OCI-LY3 (cell line): ENCODE measurements around the gene CEP78.
"Not testable (repeated sequence)": the region's sequence is repeated elsewhere in the genome, so short reads cannot be mapped to it uniquely, and the experiment has no call there.

Experiments used
- H2AFZ ChIP-seq: fragments of 200-600, 300-600 bp; shearing (Covaris generic); 2 replicates; pipeline ENCODE4 v1.6.0; 2014; ENCODE audit warnings: antibody characterized with exemption, low read depth, low read length
- H3K27ac ChIP-seq: fragments of 200-600, 300-600 bp; sonication (generic); 2 replicates; pipeline ENCODE4 v1.5.1; 2014; ENCODE audit warnings: mild to moderate bottlenecking, low read length, moderate library complexity, mixed read lengths
- H3K27me3 ChIP-seq: fragments of 200-600, 300-600 bp; sonication (generic); 2 replicates; pipeline ENCODE4 v1.6.1; 2014; ENCODE audit warnings: low read depth, low read length, mixed read lengths
- H3K36me3 ChIP-seq: fragments of 200-600, 300-600 bp; sonication (generic); replicated peaks from 2 replicates; pipeline ENCODE3; 2014; ENCODE audit warnings: low read depth, low read length, mixed read lengths
- H3K4me1 ChIP-seq: fragments of 300-600, 200-600 bp; sonication (generic); 2 replicates; pipeline ENCODE4 v1.6.1; 2014; ENCODE audit warnings: low read length, mixed read lengths
- H3K4me2 ChIP-seq: fragments of 200-600, 300-600 bp; sonication (generic); 2 replicates; pipeline ENCODE4 v1.6.1; 2014; ENCODE audit warnings: low read length, mixed read lengths
- H3K4me3 ChIP-seq: fragments of 300-600, 200-600 bp; sonication (generic); 2 replicates; pipeline ENCODE4 v1.5.1; 2014; ENCODE audit warnings: antibody characterized with exemption, mild to moderate bottlenecking, low read length, moderate library complexity
- H3K79me2 ChIP-seq: fragments of 300-600, 200-600 bp; shearing (Covaris generic); 2 replicates; pipeline ENCODE4 v1.6.1; 2014; ENCODE audit warnings: mild to moderate bottlenecking, low read length, mixed read lengths
- H3K9ac ChIP-seq: fragments of 300-600, 200-600 bp; shearing (Covaris generic); 2 replicates; pipeline ENCODE4 v1.6.0; 2014; ENCODE audit warnings: mild to moderate bottlenecking, low read length, moderate library complexity
- H3K9me3 ChIP-seq: fragments of 200-600, 300-600 bp; shearing (Covaris generic); 2 replicates; pipeline ENCODE4 v1.6.1; 2014; ENCODE audit warnings: low read length, mixed read lengths; ENCODE audit not compliant: insufficient read depth
- H4K20me1 ChIP-seq: fragments of 200-600, 300-600 bp; sonication (generic); 2 replicates; pipeline ENCODE4 v1.6.1; 2016; ENCODE audit warnings: low read length, mixed read lengths; ENCODE audit not compliant: insufficient read depth
- CTCF ChIP-seq: fragments of 200-600, 300-600 bp; sonication (generic); IDR thresholded peaks from 2 replicates; pipeline ENCODE4 v1.5.1; 2014; ENCODE audit warnings: antibody characterized with exemption, low read length, low read depth
- EZH2phosphoT487 ChIP-seq: fragments of 200-600 bp; shearing (Covaris generic); IDR thresholded peaks from 2 replicates; pipeline ENCODE4 v1.6.1; 2018; ENCODE audit warnings: antibody characterized with exemption, mixed run types, low read depth

The CEP78 gene

GRCh38 chr9:78189001-78189400 is 46.9 kb upstream of the CEP78 start:
- H2AFZ ChIP-seq: no peak overlapping the region
- H3K27ac ChIP-seq: no peak overlapping the region

GRCh38 chr9:78189461-78189860 is 46.4 kb upstream of the CEP78 start:
- Histone ChIP-seq H4K20me1 (no peaks in the 10 kb centered on the region), H3K27me3 (no peaks in the 10 kb centered on the region), H3K79me2 (no peaks in the 10 kb centered on the region), H3K9me3 (no peaks in the 10 kb centered on the region), H2AFZ (no peak overlapping the region), H3K4me3 (no peak overlapping the region), H3K9ac (no peak overlapping the region), H3K27ac (no peak overlapping the region), H3K4me2 (no peak overlapping the region), H3K36me3 (no peaks in the 10 kb centered on the region), H3K4me1 (peaks cover 18% of the 10 kb centered on the region)
- TF ChIP-seq CTCF (no peak), EZH2phosphoT487 (no peak)

More at GRCh38 chr9:78189001-78189400, 46.9 kb upstream of the CEP78 start:
- H3K4me2 ChIP-seq: no peak overlapping the region
- TF ChIP-seq CTCF (no peak), EZH2phosphoT487 (no peak)
- no peaks in the 10 kb centered on the region for H4K20me1 ChIP-seq
- no peaks in the 10 kb centered on the region for H3K9me3 ChIP-seq
- no peaks in the 10 kb centered on the region for H3K36me3 ChIP-seq
- no peak overlapping the region for H3K4me3 ChIP-seq
- H3K27me3 ChIP-seq: no peaks in the 10 kb centered on the region
- no peak overlapping the region for H3K9ac ChIP-seq
- peaks cover 18% of the 10 kb centered on the region for H3K4me1 ChIP-seq
- H3K79me2 ChIP-seq: no peaks in the 10 kb centered on the region

- H3K27ac ChIP-seq: no peak overlapping the region
- no peak overlapping the region for H2AFZ ChIP-seq
- TF ChIP-seq EZH2phosphoT487 (no peak), CTCF (no peak)
- no peaks in the 10 kb centered on the region for H4K20me1 ChIP-seq
- no peak overlapping the region for H3K4me2 ChIP-seq
- no peak overlapping the region for H3K9ac ChIP-seq
- no peak overlapping the region for H3K4me3 ChIP-seq
- H3K9me3 ChIP-seq: no peaks in the 10 kb centered on the region
- H3K79me2 ChIP-seq: no peaks in the 10 kb centered on the region
- H3K36me3 ChIP-seq: no peaks in the 10 kb centered on the region
- H3K4me1 ChIP-seq: peaks cover 36% of the 10 kb centered on the region
- no peaks in the 10 kb centered on the region for H3K27me3 ChIP-seq
Measured at GRCh38 chr9:78191931-78192330, 43.9 kb upstream of the CEP78 start.

- no peak overlapping the region for H3K27ac ChIP-seq
- H2AFZ ChIP-seq: no peak overlapping the region
- H3K27me3 ChIP-seq: no peaks in the 10 kb centered on the region
- no peaks in the 10 kb centered on the region for H3K79me2 ChIP-seq
- no peaks in the 10 kb centered on the region for H4K20me1 ChIP-seq
- peak overlapping the region; percentile 42 for H3K4me2 ChIP-seq
- peak overlapping the region; percentile 4; the same call in 1 of the 2 replicates for H3K4me3 ChIP-seq
- TF ChIP-seq EZH2phosphoT487 (no peak), CTCF (no peak)
- H3K36me3 ChIP-seq: no peaks in the 10 kb centered on the region
- no peak overlapping the region for H3K9ac ChIP-seq
- H3K9me3 ChIP-seq: no peaks in the 10 kb centered on the region
- H3K4me1 ChIP-seq: peaks cover 25% of the 10 kb centered on the region
Measured at GRCh38 chr9:78196258-78196657, 39.6 kb upstream of the CEP78 start.

GRCh38 chr9:78201158-78201777 is 34.6 kb upstream of the CEP78 start:
- not testable (repeated sequence) for H3K36me3 ChIP-seq, H3K27ac ChIP-seq, H3K27me3 ChIP-seq, H4K20me1 ChIP-seq, H3K9me3 ChIP-seq, H3K79me2 ChIP-seq
- H3K4me1 ChIP-seq: peaks cover 18% of the 10 kb centered on the region
- peak overlapping the region; percentile 68 for H3K4me2 ChIP-seq
- H3K4me3 ChIP-seq: peak overlapping the region; percentile 74
- H2AFZ ChIP-seq: peak overlapping the region; percentile 89
- H3K9ac ChIP-seq: peak overlapping the region; percentile 54
